A549 (cell line): Measurements from ENCODE around the gene HACL1. TPM values are rescaled to one million over a fixed set of nuclear protein-coding genes. Genes with fewer than 3 reads are reported as not detected.

Experiments used
- ATAC-seq, 2 experiments: fragments of 200-7000 bp in 1 of 2; fragments of >200 bp in 1 of 2; cut with Nextera tagmentation in 1 of 2; cut with Tn5 transposase in 1 of 2; 3 replicates each; pipeline versions ENCODE4 v1.8.0 to v1.9.1; 2018 to 2020; ENCODE audit warnings: mild to moderate bottlenecking in 1 of 2, moderate library complexity in 1 of 2
- CTCF ChIA-PET: fragments of 300-600 bp; sonication (Branson Sonifier 250); formaldehyde crosslinking; extraction: SDS; loops from one replicate; lab custom pipeline; 2021; ENCODE audit warnings: antibody characterized with exemption, inconsistent platforms; lab: Yijun Ruan, JAX
- POLR2A ChIA-PET: fragments of 350-600 bp; formaldehyde crosslinking; extraction: SDS; loops from one replicate; lab custom pipeline; 2021; ENCODE audit warnings: antibody characterized with exemption, inconsistent platforms; lab: Yijun Ruan, JAX
- DNase-seq, 2 experiments: peaks; one replicate each; pipeline versions ENCODE4 v3.0.0 to v3.0.0-alpha.2; 2011 to 2016; ENCODE audit warnings: low read depth in 1 of 2, low spot score in 1 of 2
- FAIRE-seq: peaks from 2 replicates; lab custom pipeline; 2011; peaks lifted over from hg19 to GRCh38; lab: Jason Lieb, UNC
- H3K27ac ChIP-seq, 2 experiments: fragments of >200 bp; sonication (Bioruptor Twin); formaldehyde crosslinking; 3 replicates each; pipeline ENCODE4 v1.5.1; 2016 to 2017
- H3K4me1 ChIP-seq: fragments of >200 bp; sonication (Bioruptor Twin); formaldehyde crosslinking; 3 replicates; pipeline ENCODE4 v1.6.1; 2016
- H3K4me2 ChIP-seq: fragments of >200 bp; sonication (Bioruptor Twin); formaldehyde crosslinking; 3 replicates; pipeline ENCODE4 v1.6.1; 2016
- H3K4me3 ChIP-seq: fragments of >200 bp; sonication (Bioruptor Twin); formaldehyde crosslinking; 3 replicates; pipeline ENCODE4 v1.5.1; 2016
- H3K9me3 ChIP-seq: fragments of >200 bp; sonication (Bioruptor Twin); formaldehyde crosslinking; 3 replicates; pipeline ENCODE4 v1.6.1; 2016
- BHLHE40 ChIP-seq: IDR thresholded peaks from 2 replicates; pipeline ENCODE4 v1.6.1; 2012; ENCODE audit warnings: low read depth, low read length, inconsistent platforms
- CBX2 ChIP-seq: fragments of 200-600 bp; sonication (generic); IDR thresholded peaks from 2 replicates; pipeline ENCODE4 v1.6.1; 2016; ENCODE audit warnings: low read depth, mild to moderate bottlenecking, borderline replicate concordance
- ESRRA ChIP-seq: fragments of 150-350 bp; IDR thresholded peaks from 2 replicates; pipeline ENCODE4 v1.6.1; 2014; ENCODE audit warnings: mild to moderate bottlenecking, low read length, borderline replicate concordance
- FOXS1 ChIP-seq: fragments of 250-450 bp; sonication (Bioruptor Pico); IDR thresholded peaks from 2 replicates; pipeline ENCODE4 v1.5.0; 2020; ENCODE audit warnings: mild to moderate bottlenecking, moderate library complexity
- GATA3 ChIP-seq: IDR thresholded peaks from 2 replicates; pipeline ENCODE4 v1.6.1; 2012; ENCODE audit warnings: borderline replicate concordance
- HDAC2 ChIP-seq: fragments of 200-600 bp; sonication (generic); IDR thresholded peaks from 2 replicates; pipeline ENCODE4 v1.6.1; 2016
- HOXB13 ChIP-seq: fragments of 250-450 bp; sonication (Bioruptor Pico); IDR thresholded peaks from 2 replicates; pipeline ENCODE4 v1.5.0; 2020; ENCODE audit warnings: low read depth, mild to moderate bottlenecking, moderate library complexity
- HOXB5 ChIP-seq: fragments of 250-450 bp; sonication (Bioruptor Pico); IDR thresholded peaks from 2 replicates; pipeline ENCODE4 v1.5.0; 2020; ENCODE audit warnings: mild to moderate bottlenecking, moderate library complexity
- JUN ChIP-seq, 2 experiments: fragments of >200 bp; sonication (Bioruptor Twin); formaldehyde crosslinking; IDR thresholded peaks; 2 replicates in 1 of 2; 3 replicates in 1 of 2; pipeline ENCODE4 v1.6.1; 2016 to 2017
- KDM1A ChIP-seq: fragments of 200-600 bp; sonication (generic); IDR thresholded peaks from 2 replicates; pipeline ENCODE4 v1.6.1; 2016; ENCODE audit warnings: low read depth, mild to moderate bottlenecking
- KDM5A ChIP-seq: fragments of 200-600 bp; sonication (generic); IDR thresholded peaks from 2 replicates; pipeline ENCODE4 v1.6.1; 2016; ENCODE audit warnings: antibody characterized with exemption, mild to moderate bottlenecking
- MAFK ChIP-seq: fragments of 450-650 bp; IDR thresholded peaks from 2 replicates; pipeline ENCODE4 v1.6.1; 2014; ENCODE audit not compliant: partially characterized antibody
- NFE2L2 ChIP-seq: fragments of 150-350 bp; conservative IDR thresholded peaks from 2 replicates; pipeline ENCODE4 v1.6.1; 2014; ENCODE audit warnings: low read length
- NPAS2 ChIP-seq: fragments of 250-450 bp; sonication (Bioruptor Pico); IDR thresholded peaks from 2 replicates; pipeline ENCODE4 v1.8.0; 2022; ENCODE audit warnings: mild to moderate bottlenecking, moderate library complexity, borderline replicate concordance
- POLR2AphosphoS2 ChIP-seq: conservative IDR thresholded peaks from 2 replicates; pipeline ENCODE4 v1.6.1; 2012; ENCODE audit warnings: low read length, improper control_type of control experiment, inconsistent platforms
- RARB ChIP-seq: fragments of 250-450 bp; sonication (Bioruptor Pico); IDR thresholded peaks from 2 replicates; pipeline ENCODE4 v1.8.0; 2021; ENCODE audit warnings: mild to moderate bottlenecking, moderate library complexity
- RFX5 ChIP-seq: fragments of 450-650 bp; IDR thresholded peaks from 2 replicates; pipeline ENCODE4 v1.7.1; 2014; ENCODE audit warnings: antibody characterized with exemption, mild to moderate bottlenecking, moderate library complexity
- SREBF2 ChIP-seq: fragments of 450-650 bp; IDR thresholded peaks from 2 replicates; pipeline ENCODE4 v1.6.1; 2014; ENCODE audit warnings: mild to moderate bottlenecking, moderate library complexity
- ZC3H11A ChIP-seq: fragments of 450-650 bp; IDR thresholded peaks from 2 replicates; pipeline ENCODE4 v1.6.1; 2014; ENCODE audit warnings: antibody characterized with exemption, mild to moderate bottlenecking
- ZNF302 ChIP-seq: fragments of 250-450 bp; sonication (Bioruptor Pico); IDR thresholded peaks from 2 replicates; pipeline ENCODE4 v1.9.0; 2021; ENCODE audit warnings: inconsistent platforms, mild to moderate bottlenecking, moderate library complexity
- WGBS: methylation state at CpG from one replicate; pipeline ENCODE4 v1.1.6; 2017; ENCODE audit errors: missing lambda C conversion rate; 5-methylcytosine and 5-hydroxymethylcytosine counted together
- polyA plus RNA-seq, 4 experiments: library from polyadenylated mRNA; depleted of rRNA in 3 of 4; stranded (reverse); fragments of >200 nt; fragmentation: RNase III in 1 of 4; extraction: RNeasy Plus Mini Kit Qiagen cat#74134 plus additional on column Dnase treatment in 1 of 4; gene quantifications; 2 replicates in 3 of 4; 3 replicates in 1 of 4; pipeline ENCODE4 v1.2.3, GENCODE V29; 2011 to 2017
- TF ChIP-seq, protein P1 (sequence below): fragments of 250-450 bp; sonication (Bioruptor Pico); IDR thresholded peaks from 2 replicates; pipeline ENCODE4 v1.5.0; 2020; ENCODE audit warnings: low read depth, mild to moderate bottlenecking, moderate library complexity
- TF ChIP-seq, protein P2 (sequence below): IDR thresholded peaks from 2 replicates; pipeline ENCODE4 v1.6.1; 2012
- TF ChIP-seq, protein P3 (sequence below): IDR thresholded peaks from 2 replicates; pipeline ENCODE4 v1.6.1; 2012; ENCODE audit warnings: low read depth, borderline replicate concordance
- TF ChIP-seq, protein P4 (sequence below): fragments of >200 bp; sonication (Bioruptor Twin); formaldehyde crosslinking; IDR thresholded peaks from 3 replicates; pipeline ENCODE4 v1.6.1; 2016

HACL1 gene
- polyA plus RNA-seq, 2 of the 4 experiments (the other 2 are of a cell fraction), result 26.3 to 51.0 TPM

DNA sequence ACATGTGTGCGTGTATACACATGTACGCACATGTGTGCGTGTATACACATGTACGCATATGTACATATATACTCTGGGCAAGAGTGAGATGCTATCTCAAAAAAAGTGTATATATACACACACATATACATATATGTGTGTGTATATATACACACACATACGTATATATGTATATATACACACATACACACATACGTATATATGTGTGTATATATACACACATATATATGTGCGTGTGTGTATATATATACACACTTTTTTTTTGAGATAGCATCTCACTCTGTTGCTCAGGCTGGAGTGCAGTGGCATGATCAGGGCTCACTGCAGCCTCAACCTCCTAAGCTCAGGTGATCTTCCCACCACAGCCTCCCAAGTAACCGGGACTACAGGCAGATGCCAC, 8.4 kb downstream of the HACL1 start:
- DNase-seq, result no peak
- TF ChIP-seq GATA3 (no peak), HDAC2 (no peak), CBX2 (no peak), KDM5A (no peak), NPAS2 (CRISPR knock-in tag) (no peak), JUN (IDR thresholded peaks at IDR 0.05) (no peak), RFX5 (no peak), ZC3H11A (no peak)
- TF ChIP-seq, protein P1, sequence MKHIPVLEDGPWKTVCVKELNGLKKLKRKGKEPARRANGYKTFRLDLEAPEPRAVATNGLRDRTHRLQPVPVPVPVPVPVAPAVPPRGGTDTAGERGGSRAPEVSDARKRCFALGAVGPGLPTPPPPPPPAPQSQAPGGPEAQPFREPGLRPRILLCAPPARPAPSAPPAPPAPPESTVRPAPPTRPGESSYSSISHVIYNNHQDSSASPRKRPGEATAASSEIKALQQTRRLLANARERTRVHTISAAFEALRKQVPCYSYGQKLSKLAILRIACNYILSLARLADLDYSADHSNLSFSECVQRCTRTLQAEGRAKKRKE (CRISPR knock-in tag), result no peak
- Histone ChIP-seq H3K4me1 (no peaks in the 10 kb centered on the region), H3K4me3 (no peak overlapping the region), H3K9me3 (no peaks in the 10 kb centered on the region), H3K4me2 (no peak overlapping the region), H3K27ac (no peak overlapping the region)
- 96% methylated on average over 8 of the region's 8 CpGs for WGBS
- POLR2A ChIA-PET, result no interaction called here
- no peak for ATAC-seq
- CTCF ChIA-PET, result no interaction called here
- no peak for FAIRE-seq

DNA sequence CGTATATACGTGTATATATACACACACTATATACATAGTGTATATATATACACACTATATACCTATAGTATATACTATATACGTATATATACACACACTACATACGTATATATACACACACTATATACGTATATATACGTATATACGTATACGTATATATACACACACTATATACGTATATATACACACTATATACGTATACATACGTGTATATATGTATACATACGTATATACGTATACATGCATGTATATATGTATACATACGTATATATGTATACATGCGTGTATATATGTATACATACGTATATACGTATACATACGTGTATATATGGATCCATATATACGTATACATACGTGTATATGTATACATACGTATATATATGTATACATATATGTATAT, 9.4 kb downstream of the HACL1 start:
- H3K4me3 ChIP-seq, result no peak overlapping the region
- TF ChIP-seq SREBF2 (no peak), BHLHE40 (no peak), FOXS1 (CRISPR knock-in tag) (no peak), KDM1A (no peak)
- TF ChIP-seq, protein P2, sequence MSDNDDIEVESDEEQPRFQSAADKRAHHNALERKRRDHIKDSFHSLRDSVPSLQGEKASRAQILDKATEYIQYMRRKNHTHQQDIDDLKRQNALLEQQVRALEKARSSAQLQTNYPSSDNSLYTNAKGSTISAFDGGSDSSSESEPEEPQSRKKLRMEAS, result no peak
- TF ChIP-seq, protein P3, sequence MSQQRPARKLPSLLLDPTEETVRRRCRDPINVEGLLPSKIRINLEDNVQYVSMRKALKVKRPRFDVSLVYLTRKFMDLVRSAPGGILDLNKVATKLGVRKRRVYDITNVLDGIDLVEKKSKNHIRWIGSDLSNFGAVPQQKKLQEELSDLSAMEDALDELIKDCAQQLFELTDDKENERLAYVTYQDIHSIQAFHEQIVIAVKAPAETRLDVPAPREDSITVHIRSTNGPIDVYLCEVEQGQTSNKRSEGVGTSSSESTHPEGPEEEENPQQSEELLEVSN, result no peak
- H3K4me1 ChIP-seq, result no peaks in the 10 kb centered on the region
- WGBS, result 90% methylated on average over 21 of the region's 21 CpGs
- no peaks in the 10 kb centered on the region for H3K9me3 ChIP-seq
- FAIRE-seq, result no peak
- no peak overlapping the region for H3K4me2 ChIP-seq
- POLR2A ChIA-PET, result no interaction called here
- DNase-seq, result no peak
- CTCF ChIA-PET, result no interaction called here
- no peak for ATAC-seq
- no peak overlapping the region for H3K27ac ChIP-seq

DNA sequence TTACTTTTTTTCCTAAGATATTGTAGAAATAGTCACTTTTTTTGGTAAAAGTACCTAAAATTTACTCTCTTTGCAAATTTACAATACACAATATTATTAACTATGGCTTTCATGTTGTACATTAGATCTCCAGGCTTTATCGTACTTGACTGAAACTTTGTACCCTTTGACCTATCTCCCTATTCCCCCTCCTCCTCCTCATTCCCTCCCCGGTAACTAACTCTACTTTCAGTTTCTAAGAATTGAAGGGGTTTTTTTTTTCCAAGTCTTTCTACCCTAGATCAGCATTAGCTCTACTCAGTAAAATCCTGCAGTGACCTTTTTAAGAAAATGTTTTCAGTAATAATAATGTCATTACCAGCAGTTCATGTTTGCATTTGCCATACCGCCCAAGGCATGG, 10.1 kb downstream of the HACL1 start:
- 90% methylated on average over 3 of the region's 3 CpGs for WGBS
- Histone ChIP-seq H3K27ac (no peak overlapping the region), H3K4me2 (no peak overlapping the region), H3K4me1 (no peaks in the 10 kb centered on the region), H3K4me3 (no peak overlapping the region), H3K9me3 (no peaks in the 10 kb centered on the region)
- ChIA-PET POLR2A (no interaction called here), CTCF (interaction anchor here (3.0 kb wide), 1 partner anchor 10 kb away, joined by 9 read pairs; the partner anchor contains the start of genes BTD and HACL1)
- FAIRE-seq, result no peak
- no peak for ATAC-seq
- no peak for DNase-seq
- TF ChIP-seq HDAC2 (no peak), CBX2 (no peak)

DNA sequence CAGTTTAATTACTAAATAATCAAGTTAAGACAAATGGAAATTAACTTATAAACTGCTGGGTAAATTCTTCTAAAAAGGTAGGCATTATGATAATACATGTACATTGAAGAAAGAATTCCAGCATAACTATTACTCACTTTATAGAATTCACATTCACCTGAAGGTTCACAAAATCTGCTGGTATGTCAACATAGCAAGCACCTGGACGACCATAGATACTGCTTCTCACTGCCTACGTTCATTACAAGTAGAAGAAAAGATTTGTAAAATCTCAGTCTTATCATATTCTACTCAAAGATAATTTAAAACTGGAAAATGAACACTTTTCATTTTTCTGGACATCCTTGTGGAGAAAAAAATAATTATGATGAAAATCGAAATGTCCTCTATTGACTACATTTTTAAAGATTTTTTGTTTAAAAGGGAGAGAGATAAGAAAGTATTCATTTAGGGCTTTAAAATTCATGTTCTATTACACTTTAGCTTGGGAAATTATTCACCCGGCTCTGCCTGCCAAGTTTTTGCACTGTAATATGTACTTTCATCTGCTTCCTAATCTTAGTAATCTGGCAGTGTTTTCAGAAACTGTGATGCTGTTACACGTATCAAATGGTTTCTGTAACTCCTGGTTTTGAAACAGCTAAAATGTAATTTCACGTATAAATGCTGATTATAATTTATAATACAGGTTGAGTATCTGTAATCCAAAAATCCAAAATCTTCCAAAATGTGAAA, 16.1 kb downstream of the HACL1 start:
- WGBS, result 83% methylated on average over 6 of the region's 6 CpGs
- FAIRE-seq (no peak), DNase-seq (no peak), ATAC-seq (no peak)
- POLR2A ChIA-PET, result no interaction called here
- H3K4me2 ChIP-seq, result no peak overlapping the region
- H3K4me1 ChIP-seq, result no peaks in the 10 kb centered on the region
- H3K4me3 ChIP-seq, result no peak overlapping the region
- TF ChIP-seq RARB (CRISPR knock-in tag) (no peak), KDM1A (no peak), ESRRA (no peak), NFE2L2 (no peak), HOXB5 (CRISPR knock-in tag) (no peak), HOXB13 (CRISPR knock-in tag) (no peak), ZNF302 (CRISPR knock-in tag) (no peak), POLR2AphosphoS2 (no peak), MAFK (no peak)
- TF ChIP-seq, protein P4, sequence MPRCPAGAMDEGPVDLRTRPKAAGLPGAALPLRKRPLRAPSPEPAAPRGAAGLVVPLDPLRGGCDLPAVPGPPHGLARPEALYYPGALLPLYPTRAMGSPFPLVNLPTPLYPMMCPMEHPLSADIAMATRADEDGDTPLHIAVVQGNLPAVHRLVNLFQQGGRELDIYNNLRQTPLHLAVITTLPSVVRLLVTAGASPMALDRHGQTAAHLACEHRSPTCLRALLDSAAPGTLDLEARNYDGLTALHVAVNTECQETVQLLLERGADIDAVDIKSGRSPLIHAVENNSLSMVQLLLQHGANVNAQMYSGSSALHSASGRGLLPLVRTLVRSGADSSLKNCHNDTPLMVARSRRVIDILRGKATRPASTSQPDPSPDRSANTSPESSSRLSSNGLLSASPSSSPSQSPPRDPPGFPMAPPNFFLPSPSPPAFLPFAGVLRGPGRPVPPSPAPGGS, result no peak
- no peak overlapping the region for H3K27ac ChIP-seq
- no peaks in the 10 kb centered on the region for H3K9me3 ChIP-seq
- CTCF ChIA-PET, result interaction anchor here (1.5 kb wide), 1 partner anchor 227 kb away, joined by 3 read pairs; no protein-coding TSS in a partner anchor
